ENCODE data around the gene ATP1A3.

Gene ATP1A3

GRCh38 chr19:41918653-41919244 lies 75.3 kb downstream of the ATP1A3 start:
- peaks cover 3% of the 10 kb centered on the region for H3K4me1 ChIP-seq (ENCODE audit: control insufficient read depth, insufficient read depth, low read depth, low read length)
- H3K14ac ChIP-seq (ENCODE audit: low read length in 2 of 2), result peak overlapping the region in 1 of 2 experiments; percentile 84
- H2AK5ac ChIP-seq (ENCODE audit: low read length, severe bottlenecking), result no peak overlapping the region
- H2BK5ac ChIP-seq (ENCODE audit: low read depth, low read length, poor library complexity, severe bottlenecking), result no peak overlapping the region
- no peaks in the 10 kb centered on the region for H3K9me3 ChIP-seq (ENCODE audit: control insufficient read depth, low read length)
- H3K4ac ChIP-seq (ENCODE audit: low read depth in 1 of 2, low read length in 2 of 2), result no peak overlapping the region
- H3K36me3 ChIP-seq (ENCODE audit: control insufficient read depth in 1 of 2, insufficient read depth in 2 of 2, low read depth in 1 of 2, low read length in 2 of 2), result no peaks in the 10 kb centered on the region
- H3K79me1 ChIP-seq (replicated peaks; ENCODE audit: low read length, poor library complexity, severe bottlenecking), result no peaks in the 10 kb centered on the region
- H2BK120ac ChIP-seq (ENCODE audit: low read depth, low read length), result no peak overlapping the region
- DNase-seq, result no peak
- no peak overlapping the region for H4K91ac ChIP-seq (ENCODE audit: low read length)
- peaks cover 75 to 87% of the 10 kb centered on the region in 2 experiments for H3K27me3 ChIP-seq (ENCODE audit: control insufficient read depth in 1 of 2, insufficient read depth in 1 of 2, low read length in 2 of 2)
- H2AFZ ChIP-seq (ENCODE audit: low read depth, low read length), result no peak overlapping the region
- peak overlapping the region in 1 of 2 experiments; percentile 49 for H3K18ac ChIP-seq (ENCODE audit: low read depth in 1 of 2, low read length in 2 of 2)
- no peak overlapping the region for H3K4me3 ChIP-seq (ENCODE audit: insufficient read depth in 1 of 2, low read depth in 1 of 2, low read length in 2 of 2)
- no peak overlapping the region for H3K4me2 ChIP-seq (ENCODE audit: low read length, poor library complexity, severe bottlenecking)
- H3K27ac ChIP-seq (ENCODE audit: low read length, poor library complexity, severe bottlenecking), result no peak overlapping the region
- no peak overlapping the region for H2BK12ac ChIP-seq (ENCODE audit: low read length in 2 of 2)
- no peak overlapping the region for H4K8ac ChIP-seq (ENCODE audit: low read length)
- 88% methylated on average over 5 of the region's 5 CpGs for WGBS
- H3K9ac ChIP-seq (ENCODE audit: low read length), result no peak overlapping the region
- no peak overlapping the region for H3K23ac ChIP-seq (ENCODE audit: low read length in 2 of 2)
- H2BK15ac ChIP-seq (ENCODE audit: low read depth, poor library complexity, severe bottlenecking), result no peak overlapping the region

- H4K91ac ChIP-seq (ENCODE audit: low read length), result peak overlapping the region; percentile 43
- H3K4me3 ChIP-seq (ENCODE audit: insufficient read depth in 1 of 2, low read depth in 1 of 2, low read length in 2 of 2), result no peak overlapping the region
- no peak overlapping the region for H4K8ac ChIP-seq (ENCODE audit: low read length)
- 81% methylated on average over 6 of the region's 6 CpGs for WGBS
- no peak overlapping the region for H2AK5ac ChIP-seq (ENCODE audit: low read length, severe bottlenecking)
- H3K9me3 ChIP-seq (ENCODE audit: control insufficient read depth, low read length), result no peaks in the 10 kb centered on the region
- H3K4ac ChIP-seq (ENCODE audit: low read depth in 1 of 2, low read length in 2 of 2), result no peak overlapping the region
- no peak overlapping the region for H2AFZ ChIP-seq (ENCODE audit: low read depth, low read length)
- no peak overlapping the region for H2BK5ac ChIP-seq (ENCODE audit: low read depth, low read length, poor library complexity, severe bottlenecking)
- H2BK12ac ChIP-seq (ENCODE audit: low read length in 2 of 2), result no peak overlapping the region
- no peak overlapping the region for H3K4me2 ChIP-seq (ENCODE audit: low read length, poor library complexity, severe bottlenecking)
- no peak overlapping the region for H2BK120ac ChIP-seq (ENCODE audit: low read depth, low read length)
- no peak for DNase-seq
- peaks cover 78 to 88% of the 10 kb centered on the region in 2 experiments for H3K27me3 ChIP-seq (ENCODE audit: control insufficient read depth in 1 of 2, insufficient read depth in 1 of 2, low read length in 2 of 2)
- H3K18ac ChIP-seq (ENCODE audit: low read depth in 1 of 2, low read length in 2 of 2), result no peak overlapping the region
- no peak overlapping the region for H3K23ac ChIP-seq (ENCODE audit: low read length in 2 of 2)
- no peak overlapping the region for H3K9ac ChIP-seq (ENCODE audit: low read length)
- no peak overlapping the region for H2BK15ac ChIP-seq (ENCODE audit: low read depth, poor library complexity, severe bottlenecking)
- H3K79me1 ChIP-seq (replicated peaks; ENCODE audit: low read length, poor library complexity, severe bottlenecking), result no peaks in the 10 kb centered on the region
- no peak overlapping the region for H3K27ac ChIP-seq (ENCODE audit: low read length, poor library complexity, severe bottlenecking)
- H3K36me3 ChIP-seq (ENCODE audit: control insufficient read depth in 1 of 2, insufficient read depth in 2 of 2, low read depth in 1 of 2, low read length in 2 of 2), result no peaks in the 10 kb centered on the region
- H3K14ac ChIP-seq (ENCODE audit: low read length in 2 of 2), result peak overlapping the region in 1 of 2 experiments; percentile 45
- peaks cover 8% of the 10 kb centered on the region for H3K4me1 ChIP-seq (ENCODE audit: control insufficient read depth, insufficient read depth, low read depth, low read length)
Observed at GRCh38 chr19:41918095-41918494, 75.9 kb downstream of the ATP1A3 start.

- H2BK12ac ChIP-seq (ENCODE audit: low read length in 2 of 2), result no peak overlapping the region
- no peak overlapping the region for H3K4ac ChIP-seq (ENCODE audit: low read depth in 1 of 2, low read length in 2 of 2)
- peaks cover 12% of the 10 kb centered on the region for H3K4me1 ChIP-seq (ENCODE audit: control insufficient read depth, insufficient read depth, low read depth, low read length)
- H3K27me3 ChIP-seq (ENCODE audit: control insufficient read depth in 1 of 2, insufficient read depth in 1 of 2, low read length in 2 of 2), result peaks cover 78 to 86% of the 10 kb centered on the region in 2 experiments
- H3K9ac ChIP-seq (ENCODE audit: low read length), result no peak overlapping the region
- no peak overlapping the region for H2AK5ac ChIP-seq (ENCODE audit: low read length, severe bottlenecking)
- no peak overlapping the region for H4K91ac ChIP-seq (ENCODE audit: low read length)
- H2BK120ac ChIP-seq (ENCODE audit: low read depth, low read length), result no peak overlapping the region
- no peak overlapping the region for H2BK5ac ChIP-seq (ENCODE audit: low read depth, low read length, poor library complexity, severe bottlenecking)
- no peaks in the 10 kb centered on the region for H3K9me3 ChIP-seq (ENCODE audit: control insufficient read depth, low read length)
- no peak overlapping the region for H3K23ac ChIP-seq (ENCODE audit: low read length in 2 of 2)
- no peak overlapping the region for H3K4me2 ChIP-seq (ENCODE audit: low read length, poor library complexity, severe bottlenecking)
- H3K36me3 ChIP-seq (ENCODE audit: control insufficient read depth in 1 of 2, insufficient read depth in 2 of 2, low read depth in 1 of 2, low read length in 2 of 2), result no peaks in the 10 kb centered on the region
- DNase-seq, result no peak
- no peak overlapping the region for H2AFZ ChIP-seq (ENCODE audit: low read depth, low read length)
- no peak overlapping the region for H3K4me3 ChIP-seq (ENCODE audit: insufficient read depth in 1 of 2, low read depth in 1 of 2, low read length in 2 of 2)
- H3K27ac ChIP-seq (ENCODE audit: low read length, poor library complexity, severe bottlenecking), result no peak overlapping the region
- peak overlapping the region; percentile 75 for H2BK15ac ChIP-seq (ENCODE audit: low read depth, poor library complexity, severe bottlenecking)
- no peaks in the 10 kb centered on the region for H3K79me1 ChIP-seq (replicated peaks; ENCODE audit: low read length, poor library complexity, severe bottlenecking)
- H3K18ac ChIP-seq (ENCODE audit: low read depth in 1 of 2, low read length in 2 of 2), result no peak overlapping the region
- no peak overlapping the region for H3K14ac ChIP-seq (ENCODE audit: low read length in 2 of 2)
- 74% methylated on average over 11 of the region's 12 CpGs for WGBS
- H4K8ac ChIP-seq (ENCODE audit: low read length), result no peak overlapping the region
Observed at GRCh38 chr19:41917676-41918075, 76.4 kb downstream of the ATP1A3 start.
